Stomach (tissue), 9 donors: ENCODE results near the gene PLCXD3. TPM values are rescaled to one million over a fixed set of nuclear protein-coding genes. Genes with fewer than 3 reads are reported as not detected.
"Not testable (repeated sequence)": the region's sequence is repeated elsewhere in the genome, so short reads cannot be mapped to it uniquely, and the experiment has no call there.

Source experiments
- DNase-seq, 2 donors: peaks; one replicate each; pipeline versions ENCODE4 v3.0.0 to v3.0.0-alpha.2; 2013 to 2019
- H3K27ac ChIP-seq, 5 donors: fragments of 200-600 bp in 4 of 5; sonication (generic) in 4 of 5; one replicate each; pipeline ENCODE4 v1.5.1; 2013 to 2019; ENCODE audit warnings: mild to moderate bottlenecking in 1 of 5, moderate library complexity in 1 of 5
- H3K27me3 ChIP-seq, 3 donors: fragments of 200-600 bp; sonication (generic); one replicate each; pipeline ENCODE4 v1.5.1; 2017 to 2019; ENCODE audit warnings: mixed run types in 1 of 3
- H3K36me3 ChIP-seq, 4 donors: fragments of 200-600 bp; sonication (generic); 1 replicate in 3 of 4; 2 replicates in 1 of 4; pipeline ENCODE4 v1.5.1; 2016 to 2019
- H3K4me1 ChIP-seq, 4 donors: fragments of 200-600 bp; sonication (generic); one replicate each; pipeline ENCODE4 v1.5.1; 2016 to 2019
- H3K4me3 ChIP-seq, 4 donors: fragments of 200-600 bp; sonication (generic) in 3 of 4; one replicate each; pipeline ENCODE4 v1.5.1; 2016 to 2019; ENCODE audit warnings: mild to moderate bottlenecking in 1 of 4
- H3K9me3 ChIP-seq, 4 donors: fragments of 200-600 bp; sonication (generic); one replicate each; pipeline ENCODE4 v1.5.1; 2016 to 2019
- CTCF ChIP-seq, 7 experiments: fragments of 450-650 bp in 4 of 7; fragments of 200-600 bp in 3 of 7; sonication (generic) in 3 of 7; IDR thresholded peaks; one replicate each; pipeline ENCODE4 v1.5.1; 2016 to 2019; ENCODE audit warnings: antibody characterized with exemption in 7 of 7, control low read depth in 2 of 7, mild to moderate bottlenecking in 1 of 7
- EP300 ChIP-seq: sonication (generic); formaldehyde crosslinking; IDR thresholded peaks from one replicate; pipeline ENCODE4 v1.6.1; 2017; ENCODE audit warnings: antibody characterized with exemption
- POLR2A ChIP-seq, 4 donors: fragments of 450-650 bp; IDR thresholded peaks; one replicate each; pipeline ENCODE4 v1.6.1; 2016; ENCODE audit warnings: antibody characterized with exemption in 4 of 4, control low read depth in 2 of 4, mild to moderate bottlenecking in 1 of 4, moderate library complexity in 1 of 4
- POLR2AphosphoS5 ChIP-seq, 3 donors: sonication (generic); formaldehyde crosslinking; IDR thresholded peaks; one replicate each; pipeline ENCODE4 v1.6.1; 2016; ENCODE audit warnings: antibody characterized with exemption in 3 of 3
- WGBS, 5 donors: extraction: QIAGEN DNeasy Blood & Tissue Kit in 3 of 5; methylation state at CpG; one replicate each; pipeline versions ENCODE4 v1.1.5 to v1.1.7; 2013 to 2018; 5-methylcytosine and 5-hydroxymethylcytosine counted together
- intact Hi-C: fragments of 100-400 bp; cut with DNase I; formaldehyde crosslinking; loops from one replicate; pipeline ENCODE4 v1.15.1; 2023; ENCODE audit warnings: low total_unique reads
- polyA plus RNA-seq, 3 donors: library from polyadenylated mRNA; stranded (reverse); fragments of 200-250 nt; gene quantifications; one replicate each; pipeline ENCODE4 v1.2.3, GENCODE V29; 2013
- total RNA-seq, 5 donors: library from RNA; depleted of rRNA; stranded (reverse); fragments of >200 nt; gene quantifications; one replicate each; pipeline versions ENCODE4 v1.1.0 to v1.2.3, GENCODE V29; 2014 to 2016
- donor health status: healthy with polysubstance abuse.
- donor health status: Bipolar disorder and iron deficiency.
- donor health status: healthy.

The PLCXD3 gene
- total and polyA plus RNA-seq, 8 donors: 1.2 to 3.5 (median 2.6) TPM; not detected in 1

GRCh38 chr5:41335596-41336181 lies 174.7 kb downstream of the PLCXD3 start:
- no peaks in the 10 kb centered on the region for H3K9me3 ChIP-seq
- H3K27ac ChIP-seq: no peak overlapping the region
- no peaks in the 10 kb centered on the region for H3K27me3 ChIP-seq
- WGBS, 5 donors: 65 to 79% (median 72%) methylated on average over 4 of the region's 4 CpGs
- H3K4me3 ChIP-seq: no peak overlapping the region
- intact Hi-C loops: no loop called here
- peaks cover 0 to 16% (median 2%) of the 10 kb centered on the region in 4 donors for H3K4me1 ChIP-seq
- no peak for TF ChIP-seq POLR2AphosphoS5 (IDR thresholded peaks at IDR 0.05)
- TF ChIP-seq POLR2A (IDR thresholded peaks at IDR 0.05): no peak
- TF ChIP-seq EP300: no peak
- no peak for TF ChIP-seq CTCF (IDR thresholded peaks at IDR 0.05)
- DNase-seq: peak in 1 of 2 donors; percentile 12
- no peaks in the 10 kb centered on the region for H3K36me3 ChIP-seq

DNA sequence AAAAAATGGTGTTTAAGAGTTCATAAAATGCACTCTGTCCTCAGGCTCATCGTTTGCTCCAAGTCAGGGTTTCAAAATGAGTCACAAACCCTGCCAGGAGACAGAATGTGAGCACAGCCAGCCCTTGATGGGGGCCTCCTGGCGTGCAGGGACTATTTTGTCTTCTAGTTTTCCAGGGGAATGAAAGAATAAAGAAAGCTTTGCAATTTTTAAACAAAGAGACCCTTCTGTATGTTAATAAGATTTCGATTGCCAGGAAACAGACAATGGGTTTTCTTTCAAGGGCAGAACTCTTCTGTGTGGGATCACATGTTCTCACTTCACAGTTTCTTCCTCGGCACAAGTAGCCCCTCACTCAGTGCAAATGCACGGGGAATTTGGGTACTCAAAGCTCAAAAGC lies 175.6 kb downstream of the PLCXD3 start:
- Histone ChIP-seq H3K27ac (no peak overlapping the region), H3K4me3 (no peak overlapping the region), H3K36me3 (no peaks in the 10 kb centered on the region), H3K9me3 (no peaks in the 10 kb centered on the region), H3K4me1 (peaks cover 0 to 16% (median 2%) of the 10 kb centered on the region in 4 donors), H3K27me3 (no peaks in the 10 kb centered on the region)
- intact Hi-C loops: no loop called here
- peak in 1 of 2 donors; percentile 31 for DNase-seq
- TF ChIP-seq POLR2A (IDR thresholded peaks at IDR 0.05) (no peak), POLR2AphosphoS5 (IDR thresholded peaks at IDR 0.05) (no peak)
- 40 to 65% (median 52%) methylated on average over 5 of the region's 5 CpGs for WGBS, 5 donors

- TF ChIP-seq CTCF (IDR thresholded peaks at IDR 0.05): no peak
- no peak for TF ChIP-seq POLR2AphosphoS5 (IDR thresholded peaks at IDR 0.05)
- TF ChIP-seq POLR2A (IDR thresholded peaks at IDR 0.05): no peak
- TF ChIP-seq EP300: no peak
- no peak overlapping the region for H3K4me3 ChIP-seq
- peaks cover 0 to 16% (median 2%) of the 10 kb centered on the region in 4 donors for H3K4me1 ChIP-seq
- H3K27ac ChIP-seq: no peak overlapping the region
- intact Hi-C loops: no loop called here
- no peaks in the 10 kb centered on the region for H3K27me3 ChIP-seq
- H3K9me3 ChIP-seq: no peaks in the 10 kb centered on the region
- no peaks in the 10 kb centered on the region for H3K36me3 ChIP-seq
- DNase-seq: no peak
- 15 to 40% (median 30%) methylated on average over 1 of the region's 1 CpG for WGBS, 5 donors
Observed at GRCh38 chr5:41334221-41334620, 176.2 kb downstream of the PLCXD3 start.

GRCh38 chr5:41325074-41325473 lies 185.3 kb downstream of the PLCXD3 start:
- intact Hi-C loops: no loop called here
- no peak overlapping the region for H3K27ac ChIP-seq
- no peaks in the 10 kb centered on the region for H3K36me3 ChIP-seq
- WGBS, 5 donors: 52 to 57% (median 56%) methylated on average over 2 of the region's 2 CpGs
- H3K9me3 ChIP-seq: peaks cover 0 to 3% (median 0%) of the 10 kb centered on the region in 4 donors
- no peak overlapping the region for H3K4me3 ChIP-seq
- DNase-seq: no peak
- no peaks in the 10 kb centered on the region for H3K27me3 ChIP-seq
- H3K4me1 ChIP-seq: no peaks in the 10 kb centered on the region
- TF ChIP-seq POLR2AphosphoS5 (IDR thresholded peaks at IDR 0.05): no peak
- no peak for TF ChIP-seq EP300
- TF ChIP-seq CTCF (IDR thresholded peaks at IDR 0.05): no peak
- TF ChIP-seq POLR2A (IDR thresholded peaks at IDR 0.05): no peak

DNA sequence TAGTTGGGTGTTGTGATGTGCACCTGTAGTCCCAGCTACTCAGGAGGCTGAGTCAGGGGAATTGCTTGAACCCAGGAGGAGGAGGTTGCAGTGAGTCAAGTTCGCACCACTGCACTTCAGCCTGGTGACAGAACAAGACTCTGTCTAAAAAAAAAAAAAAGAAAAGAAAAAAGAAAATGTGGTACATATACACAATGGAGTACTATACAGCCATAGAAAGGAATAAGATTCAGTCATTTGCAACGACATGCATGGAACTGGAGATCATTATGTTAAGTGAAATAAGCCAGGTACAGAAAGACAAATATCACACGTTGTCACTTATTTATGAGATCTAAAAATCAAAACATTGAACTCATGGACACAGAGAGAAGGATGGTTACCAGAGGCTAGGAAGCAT lies 187.6 kb downstream of the PLCXD3 start:
- WGBS, 5 donors: 83 to 91% (median 86%) methylated on average over 3 of the region's 3 CpGs
- H3K36me3 ChIP-seq, H3K27ac ChIP-seq, intact Hi-C loops, H3K4me3 ChIP-seq, H3K4me1 ChIP-seq, DNase-seq, H3K27me3 ChIP-seq, H3K9me3 ChIP-seq: not testable (repeated sequence)
